Measurements from ENCODE around the gene ZSCAN23.
"Not testable (repeated sequence)": the region's sequence is repeated elsewhere in the genome, so short reads cannot be mapped to it uniquely, and the experiment has no call there.

ZSCAN23 gene

GRCh38 chr6:28433119-28433518, 10.2 kb downstream of the ZSCAN23 start:
- no peak for DNase-seq

- no peak for DNase-seq
Measured at GRCh38 chr6:28429781-28430180, 13.5 kb downstream of the ZSCAN23 start.

- DNase-seq: no peak
Measured at GRCh38 chr6:28425944-28426541, 17.2 kb downstream of the ZSCAN23 start.

GRCh38 chr6:28424163-28424562, 19.1 kb downstream of the ZSCAN23 start:
- DNase-seq: no peak

- no peak for DNase-seq
Measured at GRCh38 chr6:28423546-28423945, 19.7 kb downstream of the ZSCAN23 start.

GRCh38 chr6:28413681-28414080, 29.6 kb downstream of the ZSCAN23 start:
- no peak for DNase-seq

- DNase-seq: no peak
Measured at GRCh38 chr6:28410767-28411166, 32.5 kb downstream of the ZSCAN23 start.

- DNase-seq: no peak
Measured at GRCh38 chr6:28408076-28408802, 35.1 kb downstream of the ZSCAN23 start.

- DNase-seq: no peak
Measured at GRCh38 chr6:28407401-28407800, 35.9 kb downstream of the ZSCAN23 start.

- not testable (repeated sequence) for DNase-seq
Measured at GRCh38 chr6:28403923-28404322, 39.4 kb downstream of the ZSCAN23 start.

GRCh38 chr6:28402197-28402596, 41.1 kb downstream of the ZSCAN23 start:
- DNase-seq: no peak

- no peak for DNase-seq
Measured at GRCh38 chr6:28401172-28401571, 42.1 kb downstream of the ZSCAN23 start.

- DNase-seq: no peak
Measured at GRCh38 chr6:28400122-28400451, 43.2 kb downstream of the ZSCAN23 start.

GRCh38 chr6:28399350-28400121, 43.8 kb downstream of the ZSCAN23 start, which contains the start of gene ZSCAN12:
Gene ZSCAN12 (minus strand): TSS chr6:28399747. CDS start chr6:28398405, 1,342 bp downstream.
- peak; percentile 36 for DNase-seq

- DNase-seq: no peak
Measured at GRCh38 chr6:28395918-28396317, 47.4 kb downstream of the ZSCAN23 start.

- DNase-seq: no peak
Measured at GRCh38 chr6:28393912-28394662, 49.2 kb downstream of the ZSCAN23 start.

GRCh38 chr6:28390688-28391087, 52.6 kb downstream of the ZSCAN23 start:
- DNase-seq: no peak

GRCh38 chr6:28384143-28384533, 59.2 kb downstream of the ZSCAN23 start:
- DNase-seq: no peak

GRCh38 chr6:28383235-28384142, 59.8 kb downstream of the ZSCAN23 start:
- no peak for DNase-seq
